Measurements from ENCODE around the gene PGBD4.
A peak's percentile ranks its signal among the peaks of the same experiment; 100 is the strongest.

PGBD4 gene

GRCh38 chr15:34101366-34102174 is at the start of gene PGBD4, which contains the start of gene EMC7:
Gene PGBD4, plus strand, starts transcription at chr15:34102083. Its CDS starts 449 bp downstream, at chr15:34102532.
Gene EMC7, minus strand, starts transcription at chr15:34101862. Its CDS starts 23 bp downstream, at chr15:34101839.
- H3K4me3 ChIP-seq, result peak within 1 kb of the TSS; percentile 84 to 96 (median 92)

DNA sequence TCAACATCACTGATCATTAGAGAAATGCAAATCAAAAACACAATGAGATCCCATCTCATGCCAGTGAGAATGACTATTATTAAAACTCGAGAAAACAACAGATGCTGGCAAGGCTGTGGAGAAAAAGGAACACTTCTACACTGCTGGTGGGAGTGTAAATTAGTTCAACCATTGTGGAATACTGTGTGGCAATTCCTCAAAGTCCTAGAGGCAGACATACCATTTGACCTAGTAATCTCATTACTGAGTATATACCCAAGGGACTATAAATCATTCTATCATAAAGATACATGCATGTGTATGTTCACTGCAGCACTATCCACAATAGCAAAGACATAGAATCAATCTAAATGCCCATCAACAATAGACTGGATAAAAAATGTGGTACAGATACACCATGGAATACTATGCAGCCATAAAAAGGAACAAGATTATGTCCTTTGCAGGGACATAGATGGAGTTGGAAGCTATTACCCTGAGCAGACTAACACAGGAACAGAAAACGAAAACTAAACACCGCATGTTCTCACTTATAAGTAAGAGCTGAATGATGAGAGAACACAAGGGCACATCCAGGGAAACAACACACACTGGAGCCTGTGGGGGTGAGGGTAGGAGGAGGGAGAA is 47.7 kb upstream of the PGBD4 start:
- H3K27ac ChIP-seq, result no peak overlapping the region
- no peak overlapping the region for H3K4me3 ChIP-seq

More at GRCh38 chr15:34101366-34102174, at the start of gene PGBD4, which contains the start of gene EMC7:
- H3K27ac ChIP-seq, result peak within 1 kb of the TSS; percentile 34 to 94 (median 90)

DNA sequence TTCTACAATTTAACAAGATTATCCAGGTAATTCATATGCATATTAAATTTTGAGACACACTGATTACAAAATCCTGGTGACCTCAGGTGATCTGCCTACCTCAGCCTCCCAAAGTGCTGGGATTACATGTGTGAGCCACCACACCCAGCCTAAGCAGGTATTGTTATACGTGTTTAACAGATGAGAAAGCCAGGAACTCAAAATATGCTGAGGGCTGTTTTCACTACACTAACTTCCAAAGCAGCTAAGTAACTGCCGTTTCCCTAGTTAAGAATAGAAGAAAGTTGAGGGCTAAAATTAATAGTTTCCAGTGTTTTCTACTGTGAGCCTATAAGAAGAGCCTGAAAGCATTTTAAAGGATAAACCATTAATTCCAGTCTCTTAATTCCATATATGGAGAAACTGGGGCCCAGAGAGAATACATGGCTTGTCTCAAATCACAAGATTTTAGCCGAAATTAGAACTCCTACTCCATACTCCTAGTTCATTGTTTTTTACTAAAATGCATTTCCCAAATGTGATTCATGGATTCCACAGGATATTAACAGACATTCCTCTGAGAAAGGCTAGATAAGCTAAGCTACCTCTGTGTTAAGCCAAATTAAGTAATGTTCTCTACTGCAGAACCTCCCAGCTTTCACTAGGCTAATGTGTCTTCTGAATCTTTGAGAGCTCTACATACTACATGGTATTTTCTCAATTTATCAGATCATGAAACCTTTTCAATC is 45.9 kb upstream of the PGBD4 start:
- H3K4me3 ChIP-seq, result no peak overlapping the region
- peak overlapping the region in 2 of 21 experiments; percentile 23 to 26 for H3K27ac ChIP-seq

GRCh38 chr15:34056911-34057310 is 45.0 kb upstream of the PGBD4 start:
- Histone ChIP-seq H3K27ac (no peak overlapping the region), H3K4me3 (no peak overlapping the region)

DNA sequence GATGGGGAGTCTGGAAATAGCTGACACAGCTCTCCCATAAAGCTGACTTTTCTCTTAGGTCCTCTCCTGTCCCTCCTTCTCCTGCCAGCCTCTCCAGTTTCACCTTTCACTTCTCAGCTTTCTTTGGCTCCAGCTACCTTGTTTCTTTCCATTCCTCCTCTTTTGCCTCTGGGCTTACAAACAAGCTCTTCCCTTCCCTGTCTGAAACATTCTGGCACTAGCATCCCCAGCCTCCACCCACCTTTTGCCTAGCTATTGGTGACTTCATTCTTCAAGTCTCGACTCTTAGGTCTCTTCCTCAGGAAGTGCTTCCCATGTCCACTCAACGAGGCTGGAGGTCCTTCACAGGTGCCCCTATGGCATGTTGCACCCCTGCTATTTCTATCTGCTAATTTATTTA is 42.4 kb upstream of the PGBD4 start:
- H3K4me3 ChIP-seq, result no peak overlapping the region
- H3K27ac ChIP-seq, result no peak overlapping the region

GRCh38 chr15:34059946-34060345 is 41.9 kb upstream of the PGBD4 start:
- no peak overlapping the region for H3K4me3 ChIP-seq
- H3K27ac ChIP-seq, result no peak overlapping the region

DNA sequence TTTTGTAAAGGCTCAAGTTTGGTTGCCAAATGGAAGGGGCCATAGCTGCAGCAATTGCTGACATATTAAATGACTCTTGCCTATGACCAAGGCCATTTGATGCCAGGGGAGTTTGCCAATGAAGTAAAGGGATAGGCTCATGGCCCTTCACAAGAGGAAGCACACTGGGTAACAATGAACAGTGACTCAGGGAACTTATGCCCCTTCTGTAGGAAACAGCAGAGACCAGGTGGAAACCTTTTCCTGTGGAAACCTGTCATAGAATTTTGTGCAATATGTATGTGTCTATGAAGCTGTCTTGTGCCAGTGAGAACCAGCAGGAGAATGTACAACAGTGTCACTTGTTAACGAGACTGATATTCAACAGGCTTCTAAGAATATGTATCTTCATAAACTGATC is 37.4 kb upstream of the PGBD4 start:
- no peak overlapping the region for H3K4me3 ChIP-seq
- H3K27ac ChIP-seq, result peak overlapping the region in 5 of 21 experiments; percentile 1 to 64 (median 48)

- Histone ChIP-seq H3K27ac (peak overlapping the region in 10 of 21 experiments; percentile 1 to 64 (median 28)), H3K4me3 (no peak overlapping the region)
Observed at GRCh38 chr15:34065261-34065660, 36.6 kb upstream of the PGBD4 start.

GRCh38 chr15:34065941-34066340 is 35.9 kb upstream of the PGBD4 start:
- H3K4me3 ChIP-seq, result no peak overlapping the region

GRCh38 chr15:34070003-34070402 is 31.9 kb upstream of the PGBD4 start:
- Histone ChIP-seq H3K4me3 (no peak overlapping the region), H3K27ac (no peak overlapping the region)

More at GRCh38 chr15:34065941-34066340, 35.9 kb upstream of the PGBD4 start:
- peak overlapping the region in 11 of 21 experiments; percentile 13 to 79 (median 53) for H3K27ac ChIP-seq

GRCh38 chr15:34076785-34077184 is 25.1 kb upstream of the PGBD4 start:
- Histone ChIP-seq H3K27ac (peak overlapping the region in 4 of 21 experiments; percentile 41 to 68 (median 64)), H3K4me3 (no peak overlapping the region)

- no peak overlapping the region for H3K4me3 ChIP-seq
Observed at GRCh38 chr15:34078900-34079299, 23.0 kb upstream of the PGBD4 start.

GRCh38 chr15:34079904-34080303 is 22.0 kb upstream of the PGBD4 start:
- H3K4me3 ChIP-seq, result no peak overlapping the region
- no peak overlapping the region for H3K27ac ChIP-seq

More at GRCh38 chr15:34078900-34079299, 23.0 kb upstream of the PGBD4 start:
- H3K27ac ChIP-seq, result no peak overlapping the region

DNA sequence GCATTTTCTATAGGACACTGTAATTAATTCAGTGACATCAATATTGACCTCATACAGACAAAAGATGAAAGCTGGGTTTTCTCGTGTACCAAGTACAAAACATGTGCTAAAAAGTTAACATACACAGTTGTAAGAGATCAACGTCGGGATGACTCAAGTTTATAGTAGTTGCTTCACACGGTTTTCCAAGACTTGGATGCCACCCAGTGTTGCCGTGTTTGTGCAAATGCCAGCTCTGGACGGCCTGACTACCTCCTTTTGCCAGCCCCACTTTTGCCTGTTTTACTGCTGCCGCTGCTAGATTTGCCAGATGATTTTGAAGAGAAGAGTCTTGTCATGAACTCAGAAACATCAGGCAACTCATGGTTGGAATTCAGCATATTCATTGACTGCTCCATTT is 17.8 kb upstream of the PGBD4 start:
- Histone ChIP-seq H3K4me3 (no peak overlapping the region), H3K27ac (no peak overlapping the region)

DNA sequence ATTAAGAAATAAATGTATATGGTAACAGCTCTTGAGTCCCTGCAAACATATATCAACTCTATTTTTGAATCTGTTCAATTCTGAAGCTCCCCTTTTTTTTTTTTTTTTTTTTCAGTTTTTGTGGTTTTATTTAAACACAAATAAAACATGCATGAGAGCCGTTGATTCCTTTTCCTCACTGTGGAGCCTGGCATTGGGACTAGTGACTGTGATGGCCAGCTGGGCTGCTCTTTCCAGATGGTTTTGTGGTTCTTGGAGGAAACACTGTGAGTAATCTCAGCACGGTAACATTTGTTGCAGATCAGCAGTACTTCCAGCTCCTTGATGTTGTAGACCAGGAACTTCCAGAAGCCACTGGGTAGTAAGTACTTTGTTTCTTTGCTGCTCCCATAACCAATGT is 16.1 kb upstream of the PGBD4 start:
- Histone ChIP-seq H3K4me3 (no peak overlapping the region), H3K27ac (no peak overlapping the region)

DNA sequence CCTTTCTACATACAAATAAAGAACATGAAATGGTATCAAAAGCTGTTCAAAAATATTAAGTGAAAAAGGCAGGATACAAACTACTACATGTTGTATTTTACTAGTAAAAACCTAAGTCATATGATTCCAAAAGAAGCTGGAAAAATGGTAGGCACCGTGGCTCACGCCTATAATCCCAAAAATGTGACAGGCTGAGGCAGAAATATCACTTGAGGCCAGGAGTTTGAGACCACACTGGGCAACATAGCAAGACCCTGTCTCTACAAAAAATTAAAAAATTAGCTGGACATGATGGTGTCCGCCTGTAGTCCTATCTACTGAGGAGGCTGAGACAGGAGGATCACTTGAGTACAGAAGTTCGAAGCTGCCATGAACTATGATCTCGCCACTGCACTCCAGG is 2.0 kb upstream of the PGBD4 start:
- H3K27ac ChIP-seq, result no peak overlapping the region
- no peak overlapping the region for H3K4me3 ChIP-seq

DNA sequence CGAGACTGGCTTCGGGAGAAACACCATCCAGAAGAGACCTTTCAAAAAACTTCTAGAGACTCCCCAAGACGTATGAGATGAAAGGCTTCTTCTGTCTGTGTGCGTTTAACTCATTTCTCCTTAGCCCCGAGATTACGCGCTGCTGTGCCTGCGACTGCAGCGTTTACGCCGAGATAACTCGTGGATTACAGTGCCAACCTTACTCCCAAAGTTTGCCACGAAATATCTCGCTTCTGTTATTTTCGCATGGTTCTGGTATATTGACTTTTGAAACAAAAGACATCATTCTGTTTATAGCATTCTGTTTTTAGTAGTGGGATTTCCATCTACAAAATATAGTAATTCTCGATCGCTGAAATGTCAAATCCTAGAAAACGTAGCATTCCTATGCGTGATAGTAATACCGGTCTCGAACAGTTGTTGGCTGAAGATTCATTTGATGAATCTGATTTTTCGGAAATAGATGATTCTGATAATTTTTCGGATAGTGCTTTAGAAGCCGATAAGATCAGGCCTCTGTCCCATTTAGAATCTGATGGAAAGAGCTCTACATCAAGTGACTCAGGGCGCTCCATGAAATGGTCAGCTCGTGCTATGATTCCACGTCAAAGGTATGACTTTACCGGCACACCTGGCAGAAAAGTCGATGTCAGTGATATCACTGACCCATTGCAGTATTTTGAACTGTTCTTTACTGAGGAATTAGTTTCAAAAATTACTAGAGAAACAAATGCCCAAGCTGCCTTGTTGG is 467 bp downstream of the PGBD4 start:
- H3K27ac ChIP-seq, result peak overlapping the region; percentile 7 to 94 (median 90)
- peak overlapping the region; percentile 84 to 96 (median 92) for H3K4me3 ChIP-seq

GRCh38 chr15:34106423-34106822 is 4.5 kb downstream of the PGBD4 start:
- H3K4me3 ChIP-seq, result no peak overlapping the region
- H3K27ac ChIP-seq, result no peak overlapping the region

DNA sequence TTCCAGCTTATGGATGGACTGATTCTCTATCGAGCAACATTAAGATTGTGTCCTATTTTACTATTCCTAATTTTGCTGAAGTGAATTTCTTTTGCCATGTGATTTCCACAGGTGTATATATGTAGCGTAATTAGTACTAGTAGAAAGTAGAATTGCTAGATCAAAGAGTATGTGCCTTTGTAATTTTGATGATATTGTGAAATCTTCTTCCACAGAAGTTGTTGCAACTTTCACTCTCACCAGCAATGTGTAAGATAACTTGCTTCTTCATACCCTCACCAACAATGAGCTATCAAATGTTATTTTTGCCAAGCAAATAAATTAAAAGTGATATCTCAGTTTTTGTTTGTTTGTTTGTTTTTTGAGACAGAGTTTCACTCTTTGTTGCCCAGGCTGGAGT is 5.4 kb downstream of the PGBD4 start:
- H3K4me3 ChIP-seq, result no peak overlapping the region
- H3K27ac ChIP-seq, result no peak overlapping the region

All from skin epidermis (tissue), 12 donors.